Measurements from ENCODE around the gene TRIM7.

TRIM7 gene

GRCh38 chr5:181236471-181236870 is 31.5 kb upstream of the TRIM7 start:
- TF ChIP-seq CTCF (IDR thresholded peaks at IDR 0.05; ENCODE audit: low read length, missing control alignments) = no peak
- no peak overlapping the region for H3K4me3 ChIP-seq (replicated peaks; ENCODE audit: low read depth, low read length)
- no peak for DNase-seq (ENCODE audit: low read depth)

- H3K4me3 ChIP-seq (replicated peaks; ENCODE audit: low read depth, low read length) = no peak overlapping the region
- DNase-seq (ENCODE audit: low read depth) = no peak
- no peak for TF ChIP-seq CTCF (IDR thresholded peaks at IDR 0.05; ENCODE audit: low read length, missing control alignments)
Observed at GRCh38 chr5:181235689-181236366, 30.8 kb upstream of the TRIM7 start.

DNA sequence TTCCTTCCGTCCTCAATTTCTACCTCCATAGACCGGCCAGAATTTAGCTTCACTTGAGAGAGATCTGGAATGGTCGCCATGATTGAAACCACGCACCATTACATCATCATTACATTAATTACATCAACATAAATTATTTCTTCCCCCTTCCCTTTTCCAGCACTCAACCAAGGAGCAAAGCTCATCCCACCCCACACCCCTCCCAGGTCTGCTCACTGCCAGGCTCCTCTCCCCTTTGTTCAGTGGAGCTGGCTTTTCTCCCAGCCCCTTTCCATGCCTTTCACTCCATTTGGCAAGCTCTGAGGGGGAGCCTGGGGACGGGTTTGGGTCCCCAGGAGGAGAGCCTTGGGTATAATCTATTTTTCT is 30.3 kb upstream of the TRIM7 start:
- no peak for TF ChIP-seq CTCF (IDR thresholded peaks at IDR 0.05; ENCODE audit: low read length, missing control alignments)
- H3K4me3 ChIP-seq (replicated peaks; ENCODE audit: low read depth, low read length) = no peak overlapping the region
- DNase-seq (ENCODE audit: low read depth) = no peak

DNA sequence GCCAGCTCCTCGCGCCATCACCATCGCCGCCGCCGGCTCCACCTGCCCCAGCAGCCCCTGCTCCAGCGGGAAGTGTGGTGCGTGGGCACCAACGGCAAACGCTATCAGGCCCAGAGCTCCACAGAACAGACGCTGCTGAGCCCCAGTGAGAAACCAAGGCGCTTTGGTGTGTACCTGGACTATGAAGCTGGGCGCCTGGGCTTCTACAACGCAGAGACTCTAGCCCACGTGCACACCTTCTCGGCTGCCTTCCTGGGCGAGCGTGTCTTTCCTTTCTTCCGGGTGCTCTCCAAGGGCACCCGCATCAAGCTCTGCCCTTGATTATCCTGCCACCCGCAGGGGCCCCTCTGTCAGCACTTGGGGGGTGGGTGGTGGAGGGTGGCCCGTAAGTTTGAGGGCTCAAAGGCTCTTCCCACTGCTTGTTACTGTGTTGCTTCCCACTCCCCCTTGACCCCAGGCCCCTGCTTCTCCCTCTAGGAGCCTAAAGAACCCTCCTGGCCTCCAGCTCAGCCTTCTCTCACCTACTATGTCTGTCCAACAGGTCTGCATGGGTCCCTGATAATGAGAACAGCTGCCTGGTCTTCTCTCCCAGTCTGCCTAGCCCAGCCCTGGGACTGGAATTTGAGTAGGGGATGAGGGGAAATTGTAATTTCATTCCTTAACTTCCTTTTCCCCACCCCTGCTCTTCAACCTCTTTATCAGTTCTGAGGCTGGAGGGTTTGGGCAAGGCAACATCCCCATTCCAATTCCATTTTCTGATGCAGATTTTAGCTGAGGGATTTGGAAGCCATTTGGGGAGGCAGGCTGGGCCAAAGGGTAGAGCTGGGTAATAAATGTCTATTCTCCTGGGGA is 29.7 kb upstream of the TRIM7 start:
- H3K4me3 ChIP-seq (replicated peaks; ENCODE audit: low read depth, low read length) = no peak overlapping the region
- DNase-seq (ENCODE audit: low read depth) = no peak
- TF ChIP-seq CTCF (IDR thresholded peaks at IDR 0.05; ENCODE audit: low read length, missing control alignments) = no peak

DNA sequence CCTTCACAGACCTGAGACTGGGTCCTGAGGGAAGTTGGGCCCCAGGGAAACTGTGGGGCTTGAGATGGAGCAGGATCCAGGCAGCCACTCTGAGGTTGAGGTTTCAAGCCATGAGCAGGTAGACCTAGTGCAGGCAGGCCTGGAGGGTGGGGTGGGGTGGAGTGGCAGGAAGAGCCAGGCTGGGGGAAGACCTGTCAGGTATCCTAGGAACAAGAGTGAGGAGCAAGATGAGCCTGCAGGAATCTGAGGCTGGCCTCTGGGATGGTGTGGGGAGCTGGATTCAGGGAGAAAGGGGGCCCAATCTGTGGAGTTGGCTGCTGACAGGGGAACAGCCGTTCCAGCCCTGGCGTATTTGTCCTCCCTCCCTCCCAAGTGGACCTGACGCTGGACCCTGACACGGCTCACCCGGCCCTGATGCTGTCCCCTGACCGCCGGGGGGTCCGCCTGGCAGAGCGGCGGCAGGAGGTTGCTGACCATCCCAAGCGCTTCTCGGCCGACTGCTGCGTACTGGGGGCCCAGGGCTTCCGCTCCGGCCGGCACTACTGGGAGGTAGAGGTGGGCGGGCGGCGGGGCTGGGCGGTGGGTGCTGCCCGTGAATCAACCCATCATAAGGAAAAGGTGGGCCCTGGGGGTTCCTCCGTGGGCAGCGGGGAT is 28.9 kb upstream of the TRIM7 start:
- TF ChIP-seq CTCF (IDR thresholded peaks at IDR 0.05; ENCODE audit: low read length, missing control alignments) = no peak
- no peak for DNase-seq (ENCODE audit: low read depth)
- H3K4me3 ChIP-seq (replicated peaks; ENCODE audit: low read depth, low read length) = no peak overlapping the region

- no peak for TF ChIP-seq CTCF (IDR thresholded peaks at IDR 0.05; ENCODE audit: low read length, missing control alignments)
- H3K4me3 ChIP-seq (replicated peaks; ENCODE audit: low read depth, low read length) = no peak overlapping the region
Observed at GRCh38 chr5:181233088-181233800, 28.2 kb upstream of the TRIM7 start.

More at GRCh38 chr5:181233088-181233800, 28.2 kb upstream of the TRIM7 start:
- DNase-seq (ENCODE audit: low read depth) = no peak
